AG04449 (cell line): ENCODE measurements around the gene TFPI2.
"Not testable (repeated sequence)": the region's sequence is repeated elsewhere in the genome, so short reads cannot be mapped to it uniquely, and the experiment has no call there.

Experiments used
- CTCF ChIA-PET: fragments of 350-600 bp; formaldehyde crosslinking; extraction: SDS; loops from one replicate; lab custom pipeline; 2021; ENCODE audit warnings: antibody characterized with exemption; lab: Yijun Ruan, JAX
- POLR2A ChIA-PET: fragments of 400-600, 350-600 bp; formaldehyde crosslinking; extraction: SDS; loops from one replicate; lab custom pipeline; 2020; ENCODE audit warnings: antibody characterized with exemption, inconsistent platforms; lab: Yijun Ruan, JAX
- DNase-seq: peaks from one replicate; pipeline ENCODE4 v3.0.0-alpha.2; 2010; ENCODE audit warnings: low read depth, low spot score
- H3K4me3 ChIP-seq: 2 replicates; pipeline ENCODE4 v1.5.1; 2011; ENCODE audit warnings: low read depth, mild to moderate bottlenecking, control low read depth, low read length
- CTCF ChIP-seq: IDR thresholded peaks from one replicate; pipeline ENCODE4 v1.5.1; 2011; ENCODE audit warnings: mild to moderate bottlenecking, moderate library complexity, low read length, control low read depth, inconsistent platforms; ENCODE audit not compliant: insufficient read depth; ENCODE audit errors: missing control alignments

The TFPI2 gene

GRCh38 chr7:93920496-93921182 lies 30.1 kb upstream of the TFPI2 start:
- peak overlapping the region; percentile 74 for H3K4me3 ChIP-seq
- CTCF ChIA-PET, result interaction anchor here (0.9 to 3.1 kb wide), 5 partner anchors 11 to 170 kb away, joined by 3 to 26 read pairs (median 6); no protein-coding TSS in a partner anchor
- POLR2A ChIA-PET, result interaction anchor here (0.7 kb wide), 1 partner anchor 262 kb away, joined by 4 read pairs; no protein-coding TSS in a partner anchor
- TF ChIP-seq CTCF, result no peak
- DNase-seq, result no peak

GRCh38 chr7:93916315-93916714 lies 25.8 kb upstream of the TFPI2 start:
- POLR2A ChIA-PET, H3K4me3 ChIP-seq, CTCF ChIA-PET, DNase-seq: not testable (repeated sequence)

- CTCF ChIA-PET, result interaction anchor here (1.5 kb wide), 1 partner anchor 13 kb away, joined by 12 read pairs; no protein-coding TSS in a partner anchor
- POLR2A ChIA-PET, H3K4me3 ChIP-seq, DNase-seq: not testable (repeated sequence)
These were observed 25.3 kb upstream of the TFPI2 start for GRCh38 chr7:93915888-93916287.

- POLR2A ChIA-PET, DNase-seq, H3K4me3 ChIP-seq: not testable (repeated sequence)
- CTCF ChIA-PET, result interaction anchor here (1.5 kb wide), 1 partner anchor 12 kb away, joined by 12 read pairs; no protein-coding TSS in a partner anchor
These were observed 24.8 kb upstream of the TFPI2 start for GRCh38 chr7:93915206-93915842.

GRCh38 chr7:93914581-93915066 lies 24.1 kb upstream of the TFPI2 start:
- ChIA-PET POLR2A (no interaction called here), CTCF (interaction anchor here (1.5 kb wide), 1 partner anchor 12 kb away, joined by 12 read pairs; no protein-coding TSS in a partner anchor)
- DNase-seq, result no peak
- H3K4me3 ChIP-seq, result no peak overlapping the region
- no peak for TF ChIP-seq CTCF

GRCh38 chr7:93913197-93913596 lies 22.6 kb upstream of the TFPI2 start:
- CTCF ChIA-PET, result interaction anchor here (0.9 kb wide), 1 partner anchor 10 kb away, joined by 5 read pairs; no protein-coding TSS in a partner anchor
- no peak for TF ChIP-seq CTCF
- no peak for DNase-seq
- no peak overlapping the region for H3K4me3 ChIP-seq
- POLR2A ChIA-PET, result no interaction called here

- CTCF ChIA-PET, result interaction anchor here (3.0 to 3.6 kb wide), 2 partner anchors 10 to 13 kb away, joined by 10 to 17 read pairs; no protein-coding TSS in a partner anchor
These were observed 21.1 kb upstream of the TFPI2 start for GRCh38 chr7:93911661-93912060.

GRCh38 chr7:93911242-93911641 lies 20.7 kb upstream of the TFPI2 start:
- H3K4me3 ChIP-seq, DNase-seq, POLR2A ChIA-PET: not testable (repeated sequence)
- CTCF ChIA-PET, result interaction anchor here (3.0 to 3.6 kb wide), 2 partner anchors 10 to 12 kb away, joined by 10 to 17 read pairs; no protein-coding TSS in a partner anchor

More at GRCh38 chr7:93911661-93912060, 21.1 kb upstream of the TFPI2 start:
- POLR2A ChIA-PET, H3K4me3 ChIP-seq, DNase-seq: not testable (repeated sequence)
